Fibroblast of lung (primary cell): Measurements from ENCODE around the gene TMEM120B. TPM values are rescaled to one million over a fixed set of nuclear protein-coding genes. Genes with fewer than 3 reads are reported as not detected.

ENCODE experiments used
- DNase-seq, 2 donors: peaks; one replicate each; pipeline versions ENCODE4 v3.0.0 to v3.0.0-alpha.2; 2010; ENCODE audit warnings: low read depth in 2 of 2
- H2AFZ ChIP-seq: 2 replicates; pipeline ENCODE4 v1.5.1; 2012; ENCODE audit warnings: low read length, control low read depth, inconsistent platforms
- H3K27ac ChIP-seq: 2 replicates; pipeline ENCODE4 v1.5.1; 2011; ENCODE audit warnings: low read length, control low read depth; ENCODE audit not compliant: insufficient read depth
- H3K27me3 ChIP-seq: 2 replicates; pipeline ENCODE4 v1.5.1; 2011; ENCODE audit warnings: mild to moderate bottlenecking, low read length; ENCODE audit not compliant: control insufficient read depth, insufficient read depth
- H3K36me3 ChIP-seq: 2 replicates; pipeline ENCODE4 v1.5.1; 2011; ENCODE audit warnings: low read length; ENCODE audit not compliant: control insufficient read depth, insufficient read depth
- H3K4me1 ChIP-seq: 2 replicates; pipeline ENCODE4 v1.5.1; 2011; ENCODE audit warnings: low read length; ENCODE audit not compliant: control insufficient read depth, insufficient read depth; ENCODE audit errors: extremely low read depth
- H3K4me2 ChIP-seq: 2 replicates; pipeline ENCODE4 v1.5.1; 2011; ENCODE audit warnings: low read length, control low read depth; ENCODE audit not compliant: insufficient read depth; ENCODE audit errors: extremely low read depth
- H3K4me3 ChIP-seq, 4 experiments: fragments of 200-600 bp in 1 of 4; sonication (generic) in 1 of 4; replicated peaks in 1 of 4; 2 replicates each; pipeline ENCODE4 v1.5.1; 2011 to 2016; ENCODE audit warnings: low read length in 4 of 4, low read depth in 3 of 4, mild to moderate bottlenecking in 3 of 4, control low read depth in 2 of 4, inconsistent platforms in 1 of 4, mixed read lengths in 1 of 4; ENCODE audit not compliant: insufficient read depth in 1 of 4; ENCODE audit errors: control extremely low read depth in 1 of 4
- H3K79me2 ChIP-seq: 2 replicates; pipeline ENCODE4 v1.5.1; 2012; ENCODE audit warnings: mild to moderate bottlenecking, low read length, inconsistent platforms; ENCODE audit not compliant: control insufficient read depth, insufficient read depth
- H3K9ac ChIP-seq: 2 replicates; pipeline ENCODE4 v1.5.1; 2011; ENCODE audit warnings: mild to moderate bottlenecking, low read length, control low read depth; ENCODE audit not compliant: insufficient read depth
- H3K9me3 ChIP-seq: 2 replicates; pipeline ENCODE4 v1.5.1; 2012; ENCODE audit warnings: low read depth, low read length; ENCODE audit not compliant: control insufficient read depth, insufficient read depth
- H4K20me1 ChIP-seq: 2 replicates; pipeline ENCODE4 v1.5.1; 2011; ENCODE audit warnings: low read length; ENCODE audit not compliant: control insufficient read depth, insufficient read depth; ENCODE audit errors: extremely low read depth
- CTCF ChIP-seq, 2 donors: IDR thresholded peaks in 1 of 2; conservative IDR thresholded peaks in 1 of 2; 1 replicate in 1 of 2; 2 replicates in 1 of 2; pipeline ENCODE4 v1.5.1; 2011 to 2012; ENCODE audit warnings: low read length in 2 of 2, control low read depth in 1 of 2, inconsistent platforms in 1 of 2, low read depth in 1 of 2, mild to moderate bottlenecking in 1 of 2
- EZH2 ChIP-seq: IDR thresholded peaks from 2 replicates; pipeline ENCODE4 v1.5.1; 2012; ENCODE audit warnings: low read length, control low read depth, mild to moderate bottlenecking; ENCODE audit errors: missing control alignments
- polyA plus RNA-seq, 2 donors: library from polyadenylated mRNA; depleted of rRNA in 1 of 2; stranded (reverse) in 1 of 2; unstranded in 1 of 2; fragments of >200 nt; gene quantifications; 2 replicates each; pipeline ENCODE4 v1.2.1, GENCODE V29; 2011 to 2012; ENCODE audit warnings: missing spikeins in 1 of 2
- total RNA-seq: library from RNA; depleted of rRNA; stranded (reverse); fragments of >200 nt; gene quantifications from 2 replicates; pipeline ENCODE4 v1.2.1, GENCODE V29; 2014

The TMEM120B gene
- total and polyA plus RNA-seq, 2 donors (not counting 1 experiment from before 2014, with no cell fraction given) = 8.6 TPM

GRCh38 chr12:121773011-121773777, 60.6 kb downstream of the TMEM120B start:
- H3K4me3 ChIP-seq = no peak overlapping the region
- no peaks in the 10 kb centered on the region for H3K9me3 ChIP-seq
- no peaks in the 10 kb centered on the region for H3K79me2 ChIP-seq
- H3K27me3 ChIP-seq = no peaks in the 10 kb centered on the region
- DNase-seq = peak; percentile 53 to 66
- H2AFZ ChIP-seq = no peak overlapping the region
- H4K20me1 ChIP-seq = no peaks in the 10 kb centered on the region
- peaks cover 5% of the 10 kb centered on the region for H3K36me3 ChIP-seq
- TF ChIP-seq EZH2 (no peak), CTCF (conservative IDR thresholded peaks at IDR 0.05 in 1 of 2, IDR thresholded peaks at IDR 0.05 in 1 of 2; ENCODE audit: low read depth in 1 of 2, low read length in 2 of 2) (peak; percentile 74 to 84)
- H3K4me1 ChIP-seq = peaks cover 4% of the 10 kb centered on the region
- H3K4me2 ChIP-seq = no peak overlapping the region
- H3K27ac ChIP-seq = no peak overlapping the region
- no peak overlapping the region for H3K9ac ChIP-seq

- Histone ChIP-seq H3K9me3 (no peaks in the 10 kb centered on the region), H3K27ac (no peak overlapping the region), H3K4me3 (no peak overlapping the region), H3K27me3 (no peaks in the 10 kb centered on the region), H2AFZ (no peak overlapping the region), H3K4me1 (no peaks in the 10 kb centered on the region), H3K9ac (no peak overlapping the region), H3K79me2 (no peaks in the 10 kb centered on the region), H3K36me3 (peaks cover 9% of the 10 kb centered on the region), H3K4me2 (no peak overlapping the region), H4K20me1 (no peaks in the 10 kb centered on the region)
- TF ChIP-seq CTCF (conservative IDR thresholded peaks at IDR 0.05 in 1 of 2, IDR thresholded peaks at IDR 0.05 in 1 of 2; ENCODE audit: low read depth in 1 of 2, low read length in 2 of 2) (no peak), EZH2 (no peak)
- peak in 1 of 2 donors; percentile 30 for DNase-seq
These were observed 62.5 kb downstream of the TMEM120B start for GRCh38 chr12:121774968-121775474.

GRCh38 chr12:121775501-121775900, 62.9 kb downstream of the TMEM120B start:
- Histone ChIP-seq H3K27ac (no peak overlapping the region), H3K36me3 (peaks cover 9% of the 10 kb centered on the region), H3K4me1 (no peaks in the 10 kb centered on the region), H3K27me3 (no peaks in the 10 kb centered on the region), H3K4me2 (no peak overlapping the region), H3K79me2 (no peaks in the 10 kb centered on the region), H3K9ac (no peak overlapping the region), H2AFZ (no peak overlapping the region), H4K20me1 (no peaks in the 10 kb centered on the region), H3K9me3 (no peaks in the 10 kb centered on the region), H3K4me3 (no peak overlapping the region)
- no peak for TF ChIP-seq CTCF (conservative IDR thresholded peaks at IDR 0.05 in 1 of 2, IDR thresholded peaks at IDR 0.05 in 1 of 2; ENCODE audit: low read depth in 1 of 2, low read length in 2 of 2)
- no peak for TF ChIP-seq EZH2
- no peak for DNase-seq
